GM12873 (cell line): Measurements from ENCODE around the gene PLXNC1.

Source experiments
- CTCF ChIP-seq: IDR thresholded peaks from 2 replicates; pipeline ENCODE4 v1.5.1; 2012; ENCODE audit warnings: low read depth, mild to moderate bottlenecking, moderate library complexity, low read length, control low read depth; ENCODE audit not compliant: insufficient read depth; ENCODE audit errors: missing control alignments

Gene PLXNC1

DNA sequence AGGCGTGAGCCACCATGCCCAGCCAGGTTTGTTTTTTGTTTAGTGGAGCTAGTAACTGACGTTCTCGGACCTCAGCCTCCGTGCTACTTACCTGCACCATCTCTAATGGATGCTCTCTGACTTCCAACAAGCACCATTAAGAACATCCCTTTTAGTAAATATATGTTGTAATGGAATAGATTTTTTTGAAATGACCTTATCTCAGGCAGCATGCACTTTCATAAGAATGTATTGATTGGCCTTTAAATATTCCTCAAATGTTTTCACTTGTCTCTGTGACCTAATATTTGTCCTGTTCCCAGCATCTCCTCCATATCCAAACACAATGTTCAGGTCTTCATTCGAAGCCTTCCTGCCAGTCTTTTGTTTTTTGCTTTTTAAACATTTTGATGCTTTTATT is 51.7 kb downstream of the PLXNC1 start:
- TF ChIP-seq CTCF = no peak

DNA sequence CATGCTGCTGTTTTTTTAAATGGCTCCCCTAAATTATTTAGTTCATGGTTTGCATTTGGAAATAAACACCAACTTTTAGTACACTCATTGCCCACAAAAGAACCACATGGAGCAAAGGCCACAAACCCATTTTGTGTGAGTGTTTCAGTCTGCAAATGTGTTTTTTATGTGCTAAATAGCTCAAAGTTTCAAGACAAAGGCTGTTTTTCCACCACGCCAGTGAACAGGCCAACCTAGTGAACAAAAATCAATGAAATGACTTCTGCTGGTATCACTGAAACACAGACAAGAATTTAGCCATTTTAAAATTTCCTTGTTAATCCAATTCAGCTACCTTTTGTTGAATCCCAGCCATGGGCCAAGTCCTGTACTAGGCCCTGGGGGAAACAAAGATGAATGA is 52.3 kb downstream of the PLXNC1 start:
- no peak for TF ChIP-seq CTCF

- no peak for TF ChIP-seq CTCF
Observed at GRCh38 chr12:94202245-94203180, 54.1 kb downstream of the PLXNC1 start.

GRCh38 chr12:94203181-94203546 is 54.8 kb downstream of the PLXNC1 start:
- TF ChIP-seq CTCF = no peak

GRCh38 chr12:94203796-94204195 is 55.4 kb downstream of the PLXNC1 start:
- TF ChIP-seq CTCF = no peak

DNA sequence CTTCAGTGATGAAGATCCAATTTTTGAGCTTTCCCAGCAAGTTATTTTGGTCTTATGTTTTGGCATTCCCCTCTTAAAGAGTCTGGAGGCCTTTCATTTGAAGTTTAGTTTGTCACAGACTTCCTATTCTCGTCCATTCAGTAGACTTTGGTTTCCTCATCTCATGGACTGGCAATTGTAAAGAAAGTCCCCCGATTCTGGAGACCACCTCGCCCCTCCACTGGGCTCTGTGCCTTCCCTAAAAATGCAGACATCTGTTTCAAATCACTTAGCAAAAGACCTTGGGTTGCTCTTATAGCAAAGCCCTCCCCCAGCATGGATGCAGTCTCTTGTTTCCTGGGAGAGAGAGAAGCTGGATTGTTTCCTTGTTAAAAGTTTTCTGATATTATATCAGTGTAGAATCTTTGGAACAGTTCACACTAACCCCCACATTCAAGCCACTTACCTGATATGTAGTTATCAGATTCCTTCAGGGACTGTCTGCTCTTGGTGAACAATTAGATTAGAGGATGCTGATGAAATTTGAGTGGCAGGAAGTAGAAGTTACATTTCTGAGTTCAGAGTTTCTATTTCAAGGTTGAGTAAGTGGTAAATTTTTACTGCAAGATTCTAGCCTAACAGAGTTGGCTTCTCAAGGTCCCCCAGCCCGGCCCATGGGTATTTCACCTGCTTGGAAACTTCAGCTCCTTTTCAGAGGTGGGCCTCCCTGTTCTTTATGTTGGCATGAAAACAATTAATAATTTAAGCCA is 56.3 kb downstream of the PLXNC1 start:
- TF ChIP-seq CTCF = no peak

DNA sequence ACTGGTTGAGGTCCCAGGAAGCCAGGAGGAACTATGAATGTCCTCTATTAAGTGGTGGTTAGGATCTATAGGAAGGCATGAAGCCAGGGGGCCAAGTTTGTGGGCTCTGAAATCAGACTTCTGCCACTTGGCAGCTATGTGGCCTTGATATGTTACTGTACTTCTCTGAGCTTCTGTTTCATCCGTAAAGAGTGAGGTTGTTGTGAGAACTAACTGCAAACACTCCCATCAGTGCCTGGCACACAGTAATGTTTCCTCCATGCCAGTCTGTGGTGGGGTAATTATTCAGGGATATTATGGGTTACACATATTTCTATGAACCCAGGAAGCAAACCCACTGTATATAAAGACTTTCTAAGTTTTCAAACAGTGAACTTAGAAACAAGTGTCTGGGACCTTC is 57.4 kb downstream of the PLXNC1 start:
- TF ChIP-seq CTCF = no peak
